COLO668 (cell line): Measurements from ENCODE around the gene USE1.

Source experiments
- DNase-seq: peaks from one replicate; lab custom pipeline; 2025; ENCODE audit not compliant: unreplicated experiment; lab: John Stamatoyannopoulos, UW

The USE1 gene

DNA sequence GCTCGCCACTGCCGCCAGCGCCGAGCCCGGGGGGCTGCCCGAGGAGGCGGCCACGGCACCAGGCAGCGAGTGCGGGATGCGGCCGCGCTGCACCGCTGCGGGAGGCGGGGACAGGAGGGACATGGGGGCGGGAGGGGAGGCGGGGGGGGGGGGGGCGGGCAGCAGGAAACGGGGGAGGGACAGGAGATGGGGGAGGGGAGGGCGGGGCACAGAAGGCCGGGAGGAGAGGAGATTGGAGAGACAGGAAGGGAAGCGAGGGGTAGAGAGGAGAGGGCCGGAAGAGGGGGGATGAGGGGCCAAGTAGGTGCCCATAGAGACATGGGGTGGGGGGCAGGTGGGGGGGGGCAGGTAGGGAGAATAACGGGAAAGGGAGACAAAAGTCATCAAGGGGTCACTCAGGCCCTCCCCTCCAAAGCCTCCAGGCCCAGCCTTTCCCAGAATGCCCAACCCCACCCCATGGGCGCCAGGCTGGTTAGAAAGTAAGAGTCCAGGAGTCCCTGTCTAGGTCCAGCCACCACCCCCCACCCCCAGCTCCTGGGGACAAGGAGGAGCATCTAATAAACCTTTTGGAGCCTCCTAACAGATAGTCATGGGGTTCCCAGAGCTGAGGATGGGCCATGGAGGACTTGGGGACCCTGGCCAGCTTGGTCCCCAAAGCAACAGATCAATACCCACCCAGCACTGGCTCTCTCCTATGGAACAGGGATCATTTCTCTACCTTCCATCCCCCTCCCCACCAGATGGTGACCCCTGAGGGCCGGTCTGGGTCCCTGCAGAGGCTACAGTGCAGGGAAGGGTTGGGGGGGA, 21.0 kb downstream of the USE1 start:
- peak; percentile 79 for DNase-seq

DNA sequence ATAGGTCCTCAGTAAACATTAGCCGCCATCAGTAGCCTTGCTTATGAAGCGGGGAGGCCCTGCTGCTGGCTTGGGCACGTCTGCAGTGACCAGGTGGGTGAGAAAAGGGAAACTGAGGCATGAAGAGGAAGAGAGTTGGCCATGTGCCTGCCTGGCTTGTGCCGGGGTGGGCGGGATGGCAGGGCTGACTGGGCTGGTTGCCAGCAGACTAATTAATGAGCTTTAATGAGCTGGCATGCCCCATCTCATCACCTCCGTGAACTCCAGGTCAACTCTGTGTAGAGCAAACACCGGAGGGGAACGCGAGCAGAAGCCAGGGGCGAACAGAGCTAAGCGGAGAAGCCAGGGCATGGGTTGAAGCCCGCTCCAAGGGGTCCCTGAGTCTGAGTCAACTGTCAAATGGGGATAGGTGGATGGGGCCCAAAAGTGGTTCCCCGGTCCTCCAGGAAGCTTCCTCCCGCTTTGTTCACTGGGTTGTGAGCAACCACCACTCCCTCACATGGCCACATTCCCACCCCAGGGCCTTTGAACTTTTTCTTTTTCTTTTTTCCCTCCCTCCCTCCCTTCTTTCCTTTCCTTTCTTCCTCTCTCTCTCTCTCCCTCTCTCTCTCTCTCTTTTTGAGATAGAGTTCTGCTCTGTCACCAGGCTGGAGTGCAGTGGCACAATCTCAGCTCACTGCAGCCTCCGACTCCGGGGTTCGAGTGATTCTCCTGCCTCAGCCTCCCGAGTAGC, 21.8 kb downstream of the USE1 start:
- DNase-seq = no peak

DNA sequence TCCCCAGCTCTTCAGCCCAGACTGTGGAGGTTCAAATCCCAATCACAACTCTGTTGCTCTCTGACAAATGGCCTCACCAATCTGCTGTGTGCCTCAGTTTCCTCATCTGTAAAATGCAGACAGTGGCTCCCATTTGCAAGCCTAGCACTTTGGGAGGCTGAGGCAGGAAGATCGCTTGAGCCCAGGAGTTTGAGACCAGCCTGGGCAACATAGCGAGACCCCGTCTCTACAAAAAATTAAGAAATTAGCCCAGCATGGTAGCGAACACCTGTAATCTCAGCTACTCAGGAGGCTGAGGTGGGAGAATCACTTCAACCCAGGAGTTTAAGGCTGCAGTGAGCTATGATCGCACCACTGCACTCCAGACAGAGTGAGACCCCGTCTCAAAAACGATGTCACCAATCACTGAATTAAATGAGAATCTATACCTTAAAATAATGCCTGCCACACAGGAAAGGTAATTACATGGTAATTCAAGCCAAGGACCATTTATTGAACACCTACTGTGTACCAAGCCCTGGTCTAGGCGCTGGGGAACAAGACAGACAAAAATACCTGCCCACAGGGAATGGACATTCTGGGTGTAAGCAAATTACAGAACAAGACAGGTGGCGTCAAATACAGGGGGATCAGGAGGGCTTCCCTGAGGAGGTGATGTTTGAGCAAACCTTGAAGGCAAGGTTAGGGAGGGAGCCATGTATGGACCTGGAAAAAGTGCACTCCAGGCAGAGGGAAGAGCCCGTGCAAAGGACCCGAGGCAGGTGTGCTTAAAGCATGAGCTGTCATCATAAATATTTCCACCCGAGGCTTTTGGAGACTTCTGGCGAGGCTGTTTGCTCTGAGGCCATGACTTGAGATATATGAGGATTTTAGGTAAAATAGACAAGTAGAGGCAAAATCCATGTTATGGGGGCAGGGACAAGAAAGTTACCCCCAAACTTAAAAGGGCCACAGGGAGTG, 22.9 kb downstream of the USE1 start:
- no peak for DNase-seq

- no peak for DNase-seq
Measured at GRCh38 chr19:17240062-17240752, 25.1 kb downstream of the USE1 start.

DNA sequence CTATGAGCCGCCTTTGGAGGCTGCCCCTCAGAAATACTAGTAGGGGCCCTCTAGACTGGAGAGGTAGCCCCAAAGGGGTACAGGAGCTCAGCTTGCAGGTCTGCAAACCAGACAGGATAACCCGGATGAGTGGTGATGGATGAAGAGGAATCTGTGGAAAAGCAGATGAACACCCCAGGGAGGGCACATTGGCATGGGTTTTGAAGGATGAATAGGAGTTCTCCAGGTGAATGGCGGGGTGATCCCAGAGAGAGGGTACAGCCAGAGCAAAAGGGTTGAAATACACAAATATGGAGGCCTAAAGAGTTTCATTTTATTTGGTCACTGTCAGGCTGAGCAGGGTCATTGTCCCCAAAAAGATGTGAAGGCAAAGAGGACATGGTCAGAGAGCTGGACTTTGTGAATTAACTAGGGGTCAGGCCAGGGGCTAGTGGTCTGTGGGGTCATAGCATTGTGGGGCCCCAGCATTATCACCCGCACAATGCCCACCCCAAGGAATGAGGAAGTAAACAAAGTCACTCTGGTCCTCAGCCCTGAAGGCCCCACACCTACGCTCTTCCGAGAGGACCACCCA, 25.8 kb downstream of the USE1 start:
- DNase-seq = no peak

- no peak for DNase-seq
Measured at GRCh38 chr19:17242431-17243208, 27.5 kb downstream of the USE1 start.

GRCh38 chr19:17243211-17243829, 28.2 kb downstream of the USE1 start:
- no peak for DNase-seq

DNA sequence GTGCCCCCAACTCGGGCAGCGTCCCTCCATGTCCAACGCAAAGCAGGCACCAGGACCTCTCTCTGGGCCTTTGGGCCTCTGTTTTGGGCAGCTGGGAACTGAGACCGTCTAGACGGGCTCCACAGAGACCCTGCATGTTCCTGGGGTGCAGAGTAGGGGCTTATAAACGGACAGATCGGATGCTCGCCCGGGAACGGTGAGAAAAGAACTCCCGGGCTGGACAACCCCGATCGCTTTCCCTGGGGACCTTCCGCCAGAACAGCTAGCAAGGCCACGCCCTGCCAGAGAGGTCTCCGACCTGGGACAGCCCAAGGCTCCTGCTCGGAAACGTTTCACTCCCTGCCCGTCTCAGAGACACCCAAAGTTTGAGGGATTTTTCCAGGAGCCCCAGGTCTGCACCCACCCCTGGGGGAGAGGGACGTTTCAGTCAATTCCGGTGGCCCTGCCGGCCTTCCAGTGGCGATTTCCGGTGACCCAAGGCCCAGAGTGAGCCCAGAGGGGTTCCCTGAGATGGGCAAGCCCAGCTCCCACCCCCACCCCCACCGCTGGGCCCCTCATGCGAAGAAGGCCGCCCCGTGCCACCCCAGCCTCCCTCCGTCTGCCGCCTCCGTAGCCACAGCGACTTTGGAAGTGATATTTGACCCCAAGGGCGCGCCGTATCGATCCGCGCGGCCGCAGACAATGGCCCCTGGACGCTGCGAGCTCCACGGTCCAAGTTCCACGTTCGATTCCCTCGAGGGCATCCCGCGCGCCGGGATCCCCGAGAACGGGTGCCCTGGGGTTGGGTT, 28.9 kb downstream of the USE1 start:
- DNase-seq = peak; percentile 66

DNA sequence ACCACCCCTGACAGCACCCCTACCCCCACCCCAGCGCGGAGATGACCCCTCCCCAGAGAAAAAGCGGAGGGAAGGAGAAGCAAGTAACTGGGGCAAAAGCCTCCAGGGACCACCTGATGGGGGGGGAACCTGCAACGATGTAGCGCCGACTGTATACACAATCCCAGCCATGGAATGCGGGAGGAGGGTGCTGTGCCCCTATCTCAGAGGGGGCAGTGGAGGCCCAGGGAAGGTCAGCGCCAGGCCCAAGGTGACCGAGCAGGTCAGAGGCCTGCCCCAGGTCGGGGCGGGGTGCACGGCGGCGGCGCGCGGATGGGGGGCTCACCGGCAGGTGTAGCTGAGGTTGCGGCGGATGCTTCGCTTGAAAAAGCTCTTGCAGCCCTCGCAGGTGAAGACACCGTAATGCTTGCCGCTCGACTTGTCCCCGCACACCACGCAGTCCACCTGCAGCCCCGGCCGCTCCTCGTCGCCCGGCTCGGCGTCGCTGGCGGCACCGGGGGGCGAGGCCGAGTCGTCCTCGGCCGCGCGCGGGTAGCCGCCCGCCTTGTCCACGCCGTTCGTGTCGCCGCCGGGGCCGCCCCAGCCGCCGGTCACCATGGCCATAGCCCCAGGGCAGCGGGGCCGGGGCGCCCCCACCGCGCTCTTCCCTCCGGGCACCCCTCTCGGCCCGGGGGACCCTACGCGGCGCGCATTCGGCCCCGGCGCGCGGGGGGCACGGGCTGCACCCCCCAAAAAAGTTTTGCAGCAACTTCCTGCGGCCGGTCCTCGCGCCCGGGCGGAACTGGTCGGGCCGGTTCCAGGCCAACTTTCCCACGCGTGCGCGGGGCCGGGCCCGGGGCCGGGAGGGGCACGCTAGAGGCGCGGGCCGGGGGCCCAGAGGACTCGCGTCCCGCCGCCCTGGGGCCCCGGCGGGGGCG, 29.7 kb downstream of the USE1 start:
- peak; percentile 63 for DNase-seq

DNA sequence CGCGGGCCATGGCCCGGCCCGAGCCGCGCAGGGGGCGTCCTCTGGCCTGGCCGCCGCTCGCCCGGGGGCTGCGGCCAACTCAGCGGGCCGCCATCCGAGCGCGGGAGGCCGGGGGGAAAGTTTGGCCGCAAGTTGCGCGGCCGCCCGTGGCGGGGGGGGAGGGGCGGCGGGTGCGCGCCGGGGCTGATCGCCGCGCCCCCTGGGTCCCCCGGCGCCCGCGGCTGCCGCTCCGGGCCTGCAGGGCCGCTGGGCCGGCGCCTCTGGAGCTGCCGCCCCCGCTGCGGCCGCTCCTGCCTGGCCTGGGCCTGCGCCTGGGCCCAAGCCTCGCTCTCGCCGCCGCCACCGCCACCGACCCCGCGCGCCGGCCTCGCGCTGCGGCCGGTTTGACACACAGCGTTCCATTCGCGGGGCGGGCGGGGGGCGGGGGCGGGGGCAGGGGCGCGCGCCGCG, 30.4 kb downstream of the USE1 start, which contains the start of gene NR2F6:
NR2F6 (minus strand) TSS at position 385 of the 450 bp plus-strand sequence. CDS start 699 bp downstream, outside the sequence.
- DNase-seq = no peak

- DNase-seq = peak; percentile 79
Measured at GRCh38 chr19:17246681-17247425, 31.7 kb downstream of the USE1 start.

GRCh38 chr19:17248011-17248776, 33.0 kb downstream of the USE1 start:
- DNase-seq = peak; percentile 93

GRCh38 chr19:17249887-17250548, 34.9 kb downstream of the USE1 start:
- no peak for DNase-seq

GRCh38 chr19:17254636-17255035, 39.5 kb downstream of the USE1 start:
- DNase-seq = no peak

GRCh38 chr19:17255150-17255621, 40.0 kb downstream of the USE1 start:
- peak; percentile 54 for DNase-seq
